Stimulated activated CD8-positive, alpha-beta memory T cell treated with anti-CD3 and anti-CD28 coated beads, Interleukin-15, amount 100 ng/mL, for 4 hours (primary cell): ENCODE measurements around the gene TOMM40.
"Not testable (repeated sequence)": the region's sequence is repeated elsewhere in the genome, so short reads cannot be mapped to it uniquely, and the experiment has no call there.

Experiments used
- DNase-seq, 2 donors: peaks; one replicate each; pipeline ENCODE4 v3.0.0-alpha.2; 2020; ENCODE audit warnings: low read depth in 2 of 2

The TOMM40 gene

GRCh38 chr19:44891016-44891882 lies at the start of gene TOMM40:
TSS of gene TOMM40 (plus strand) at chr19:44891254. CDS start at chr19:44891416, 162 bp downstream.
- DNase-seq, result peak in 1 of 2 donors; percentile 100

- DNase-seq, result no peak
Observed at GRCh38 chr19:44845286-44845611, 45.8 kb upstream of the TOMM40 start.

- peak; percentile 37 to 46 for DNase-seq
Observed at GRCh38 chr19:44845612-44846454, 45.2 kb upstream of the TOMM40 start, which contains the start of gene NECTIN2. TSS of gene NECTIN2 (plus strand) at chr19:44846297. CDS start at chr19:44846526, 229 bp downstream.

- no peak for DNase-seq
Observed at GRCh38 chr19:44846455-44847143, 44.5 kb upstream of the TOMM40 start.

- no peak for DNase-seq
Observed at GRCh38 chr19:44847144-44848035, 43.7 kb upstream of the TOMM40 start.

- no peak for DNase-seq
Observed at GRCh38 chr19:44848036-44848811, 42.8 kb upstream of the TOMM40 start.

- no peak for DNase-seq
Observed at GRCh38 chr19:44848812-44849447, 42.1 kb upstream of the TOMM40 start.

GRCh38 chr19:44850641-44851109 lies 40.4 kb upstream of the TOMM40 start:
- DNase-seq, result no peak

- no peak for DNase-seq
Observed at GRCh38 chr19:44851427-44851826, 39.6 kb upstream of the TOMM40 start.

- no peak for DNase-seq
Observed at GRCh38 chr19:44855606-44856005, 35.4 kb upstream of the TOMM40 start.

- no peak for DNase-seq
Observed at GRCh38 chr19:44856421-44857083, 34.5 kb upstream of the TOMM40 start.

- no peak for DNase-seq
Observed at GRCh38 chr19:44857837-44858236, 33.2 kb upstream of the TOMM40 start.

- DNase-seq, result not testable (repeated sequence)
Observed at GRCh38 chr19:44861576-44861975, 29.5 kb upstream of the TOMM40 start.

- DNase-seq, result no peak
Observed at GRCh38 chr19:44863990-44864389, 27.1 kb upstream of the TOMM40 start.

- no peak for DNase-seq
Observed at GRCh38 chr19:44865196-44865767, 25.8 kb upstream of the TOMM40 start.

- DNase-seq, result no peak
Observed at GRCh38 chr19:44866664-44867063, 24.4 kb upstream of the TOMM40 start.

- no peak for DNase-seq
Observed at GRCh38 chr19:44867578-44867977, 23.5 kb upstream of the TOMM40 start.

GRCh38 chr19:44869733-44870470 lies 21.2 kb upstream of the TOMM40 start:
- DNase-seq, result no peak
